Activated CD4-positive, alpha-beta T cell treated with anti-CD3 and anti-CD28 coated beads for 36 hours (primary cell): ENCODE results near the gene SAMM50. TPM values are rescaled to one million over a fixed set of nuclear protein-coding genes. Genes with fewer than 3 reads are reported as not detected.
"Not testable (repeated sequence)": the region's sequence is repeated elsewhere in the genome, so short reads cannot be mapped to it uniquely, and the experiment has no call there.

Source experiments
- ATAC-seq: fragments of 200-7000 bp; cut with Tn5 transposase; one replicate; pipeline ENCODE4 v1.10.0; 2021; ENCODE audit warnings: mild to moderate bottlenecking, moderate library complexity
- CTCF ChIA-PET: fragments of 350-600 bp; sonication (Branson Sonifier 250); formaldehyde crosslinking; loops from one replicate; lab custom pipeline; 2021; ENCODE audit warnings: antibody characterized with exemption; lab: Charles Lee
- POLR2A ChIA-PET: fragments of 350-600 bp; sonication (Branson Sonifier 250); formaldehyde crosslinking; loops from one replicate; lab custom pipeline; 2021; ENCODE audit warnings: antibody characterized with exemption, inconsistent platforms; lab: Charles Lee
- DNase-seq: peaks from one replicate; pipeline ENCODE4 v3.0.0-alpha.2; 2020
- H3K27ac Mint-ChIP-seq: one replicate; pipeline ENCODE4 v1.8.0; 2021; ENCODE audit warnings: mixed read lengths
- H3K27me3 Mint-ChIP-seq: one replicate; pipeline ENCODE4 v1.8.0; 2021; ENCODE audit warnings: mixed read lengths
- H3K36me3 Mint-ChIP-seq: one replicate; pipeline ENCODE4 v1.8.0; 2021; ENCODE audit warnings: low read depth, mixed read lengths
- H3K4me1 Mint-ChIP-seq: one replicate; pipeline ENCODE4 v1.8.0; 2021; ENCODE audit warnings: mixed read lengths
- H3K4me3 Mint-ChIP-seq: one replicate; pipeline ENCODE4 v1.8.0; 2021; ENCODE audit warnings: mild to moderate bottlenecking, moderate library complexity, mixed read lengths
- H3K9me3 Mint-ChIP-seq: one replicate; pipeline ENCODE4 v1.8.0; 2021; ENCODE audit warnings: low read depth, mixed read lengths
- intact Hi-C, 2 experiments: fragments of 100-400 bp; cut with DNase I in 1 of 2; cut with micrococcal nuclease in 1 of 2; formaldehyde crosslinking; loops; one replicate each; pipeline versions ENCODE4 v1.14.2 to v1.15.1; 2022 to 2024; cut with DNase I, micrococcal nuclease
- total RNA-seq, 2 experiments: library from RNA; stranded (reverse); gene quantifications; one replicate each; pipeline ENCODE4 v1.2.3, GENCODE V29; 2021

SAMM50 gene
- total RNA-seq, 2 experiments from 2014 or later = 35.2 to 43.8 TPM

GRCh38 chr22:44003405-44004103 lies 48.3 kb downstream of the SAMM50 start:
- ChIA-PET POLR2A (no interaction called here), CTCF (no interaction called here)
- ATAC-seq = no peak
- DNase-seq = no peak
- no peaks in the 10 kb centered on the region for H3K9me3 Mint-ChIP-seq
- intact Hi-C loops = no loop called here
- no peak overlapping the region for H3K4me3 Mint-ChIP-seq
- no peaks in the 10 kb centered on the region for H3K27me3 Mint-ChIP-seq
- no peak overlapping the region for H3K27ac Mint-ChIP-seq
- peaks cover 12% of the 10 kb centered on the region for H3K36me3 Mint-ChIP-seq
- H3K4me1 Mint-ChIP-seq = no peaks in the 10 kb centered on the region

- ATAC-seq (no peak), DNase-seq (no peak)
- Mint-ChIP-seq H3K4me3 (no peak overlapping the region), H3K4me1 (no peaks in the 10 kb centered on the region), H3K27ac (no peak overlapping the region), H3K27me3 (no peaks in the 10 kb centered on the region), H3K36me3 (peaks cover 9% of the 10 kb centered on the region), H3K9me3 (no peaks in the 10 kb centered on the region)
- intact Hi-C loops = no loop called here
- CTCF ChIA-PET = no interaction called here
- POLR2A ChIA-PET = no interaction called here
Observed at GRCh38 chr22:44004104-44004460, 48.8 kb downstream of the SAMM50 start.

- no peaks in the 10 kb centered on the region for H3K9me3 Mint-ChIP-seq
- no peak for DNase-seq
- H3K27ac Mint-ChIP-seq = no peak overlapping the region
- intact Hi-C loops = no loop called here
- peaks cover 5% of the 10 kb centered on the region for H3K36me3 Mint-ChIP-seq
- no peak for ATAC-seq
- H3K27me3 Mint-ChIP-seq = no peaks in the 10 kb centered on the region
- CTCF ChIA-PET = no interaction called here
- no peak overlapping the region for H3K4me3 Mint-ChIP-seq
- POLR2A ChIA-PET = no interaction called here
- no peaks in the 10 kb centered on the region for H3K4me1 Mint-ChIP-seq
Observed at GRCh38 chr22:44005524-44005923, 50.3 kb downstream of the SAMM50 start.

DNA sequence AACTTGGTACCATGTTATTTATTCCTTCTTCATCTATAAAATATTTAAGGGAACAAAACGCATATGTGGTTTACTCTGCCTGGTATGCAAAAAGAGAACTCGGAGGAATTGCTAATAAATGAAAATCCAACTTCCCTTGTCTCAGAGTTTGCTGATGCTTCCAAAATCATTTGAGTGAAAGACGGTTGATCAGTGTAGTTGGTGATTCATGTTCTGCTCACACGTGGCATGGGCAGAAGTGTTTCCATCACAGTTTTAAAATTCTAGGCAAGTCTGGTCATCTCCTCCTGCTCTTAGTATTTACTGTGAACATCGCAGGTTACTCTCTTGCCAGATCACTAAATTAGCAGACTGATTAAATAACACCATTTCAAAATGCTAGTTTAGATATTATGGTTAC lies 56.9 kb downstream of the SAMM50 start:
- ChIA-PET POLR2A (no interaction called here), CTCF (no interaction called here)
- DNase-seq = no peak
- intact Hi-C loops = no loop called here
- H3K27ac Mint-ChIP-seq = no peak overlapping the region
- H3K4me1 Mint-ChIP-seq = no peaks in the 10 kb centered on the region
- ATAC-seq = no peak
- no peaks in the 10 kb centered on the region for H3K36me3 Mint-ChIP-seq
- no peaks in the 10 kb centered on the region for H3K27me3 Mint-ChIP-seq
- H3K9me3 Mint-ChIP-seq = no peaks in the 10 kb centered on the region
- no peak overlapping the region for H3K4me3 Mint-ChIP-seq

DNA sequence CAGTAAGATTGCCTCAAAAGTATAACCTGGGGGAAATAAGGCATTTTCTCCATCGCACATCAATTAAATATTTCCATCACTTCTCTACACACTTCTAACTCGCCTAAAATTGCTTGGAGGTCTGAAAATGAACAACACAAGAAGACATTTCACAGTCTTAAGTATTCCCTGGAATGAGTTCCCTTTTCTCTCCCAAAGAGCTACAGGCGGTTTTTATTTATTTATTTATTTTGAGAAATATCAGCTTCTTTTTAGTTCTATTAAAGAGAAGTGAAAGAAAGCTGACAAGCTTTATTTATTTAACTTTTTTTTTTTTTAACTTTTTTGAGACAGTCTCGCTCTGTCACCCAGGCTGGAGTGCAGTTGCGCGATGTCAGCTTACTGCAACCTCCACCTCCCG lies 57.3 kb downstream of the SAMM50 start:
- ChIA-PET POLR2A (no interaction called here), CTCF (no interaction called here)
- no peaks in the 10 kb centered on the region for H3K4me1 Mint-ChIP-seq
- intact Hi-C loops = no loop called here
- no peak overlapping the region for H3K27ac Mint-ChIP-seq
- no peaks in the 10 kb centered on the region for H3K36me3 Mint-ChIP-seq
- ATAC-seq (no peak), DNase-seq (no peak)
- no peaks in the 10 kb centered on the region for H3K9me3 Mint-ChIP-seq
- H3K4me3 Mint-ChIP-seq = no peak overlapping the region
- H3K27me3 Mint-ChIP-seq = no peaks in the 10 kb centered on the region

GRCh38 chr22:44014241-44014640 lies 59.0 kb downstream of the SAMM50 start:
- DNase-seq (no peak), ATAC-seq (no peak)
- Mint-ChIP-seq H3K4me1 (no peaks in the 10 kb centered on the region), H3K27ac (no peak overlapping the region), H3K9me3 (no peaks in the 10 kb centered on the region), H3K27me3 (no peaks in the 10 kb centered on the region), H3K36me3 (no peaks in the 10 kb centered on the region), H3K4me3 (no peak overlapping the region)
- intact Hi-C loops = no loop called here
- ChIA-PET POLR2A (no interaction called here), CTCF (no interaction called here)

- CTCF ChIA-PET, POLR2A ChIA-PET, ATAC-seq, DNase-seq, H3K4me3 Mint-ChIP-seq, H3K27me3 Mint-ChIP-seq, H3K27ac Mint-ChIP-seq, H3K4me1 Mint-ChIP-seq, intact Hi-C loops, H3K9me3 Mint-ChIP-seq, H3K36me3 Mint-ChIP-seq: not testable (repeated sequence)
Observed at GRCh38 chr22:44016586-44016985, 61.3 kb downstream of the SAMM50 start.

DNA sequence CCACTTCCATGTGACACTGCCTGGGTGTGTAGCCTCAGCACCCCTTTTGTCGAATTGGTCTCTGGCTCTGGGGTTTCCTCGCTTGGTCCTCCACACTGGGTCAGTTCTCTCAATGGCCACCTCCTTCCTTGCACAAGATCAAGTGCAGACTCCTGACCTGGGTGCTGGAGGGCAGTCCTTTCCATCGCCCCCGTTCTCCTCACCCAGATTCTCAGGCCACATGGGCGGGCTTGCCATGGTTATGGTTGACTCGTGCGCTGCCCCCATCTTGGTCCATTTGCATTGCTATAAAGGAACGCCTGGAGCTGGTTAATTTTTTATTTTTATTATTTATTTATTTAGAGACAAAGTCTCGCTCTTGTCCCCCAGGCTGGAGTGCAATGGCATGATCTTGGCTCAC lies 63.4 kb downstream of the SAMM50 start:
- intact Hi-C loops = no loop called here
- POLR2A ChIA-PET = no interaction called here
- no peak overlapping the region for H3K27ac Mint-ChIP-seq

GRCh38 chr22:44019416-44019815 lies 64.2 kb downstream of the SAMM50 start:
- DNase-seq = no peak
- no peaks in the 10 kb centered on the region for H3K9me3 Mint-ChIP-seq
- peaks cover 2% of the 10 kb centered on the region for H3K36me3 Mint-ChIP-seq
- no peak overlapping the region for H3K4me3 Mint-ChIP-seq
- CTCF ChIA-PET = interaction anchor here (0.7 kb wide), 1 partner anchor 74 kb away, joined by 3 read pairs; no protein-coding TSS in a partner anchor
- H3K27me3 Mint-ChIP-seq = no peaks in the 10 kb centered on the region
- no peak overlapping the region for H3K27ac Mint-ChIP-seq
- intact Hi-C loops = no loop called here
- no peak for ATAC-seq
- H3K4me1 Mint-ChIP-seq = peaks cover 14% of the 10 kb centered on the region
- POLR2A ChIA-PET = no interaction called here

More for the DNA sequence above, 63.4 kb downstream of the SAMM50 start:
- CTCF ChIA-PET = interaction anchor here (0.8 kb wide), 1 partner anchor 586 kb away, joined by 3 read pairs; no protein-coding TSS in a partner anchor
- Mint-ChIP-seq H3K4me1 (peaks cover 12% of the 10 kb centered on the region), H3K36me3 (peaks cover 2% of the 10 kb centered on the region), H3K27me3 (no peaks in the 10 kb centered on the region), H3K4me3 (no peak overlapping the region), H3K9me3 (no peaks in the 10 kb centered on the region)
- DNase-seq (no peak), ATAC-seq (no peak)

DNA sequence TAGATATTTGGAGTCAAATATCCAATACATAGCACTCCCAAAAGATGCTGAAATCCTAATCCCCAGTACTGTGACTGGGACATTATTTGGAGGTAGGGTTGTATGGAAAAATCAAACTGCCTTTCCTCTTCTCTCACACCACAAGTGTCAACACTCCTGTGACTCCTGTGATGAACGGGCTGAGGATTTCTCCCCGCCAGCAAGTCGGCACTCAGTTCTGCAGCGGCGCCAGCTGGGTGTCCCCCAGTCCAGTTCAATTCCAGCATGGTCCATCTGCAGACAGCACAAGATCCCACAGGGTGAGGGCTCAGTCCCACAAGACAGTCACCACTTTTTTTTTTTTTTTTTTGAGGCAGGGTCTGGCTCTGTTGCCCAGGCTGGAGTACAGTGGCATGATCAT lies 64.6 kb downstream of the SAMM50 start:
- no peak for ATAC-seq
- H3K36me3 Mint-ChIP-seq = peaks cover 2% of the 10 kb centered on the region
- intact Hi-C loops = no loop called here
- no peaks in the 10 kb centered on the region for H3K27me3 Mint-ChIP-seq
- DNase-seq = no peak
- H3K9me3 Mint-ChIP-seq = no peaks in the 10 kb centered on the region
- ChIA-PET POLR2A (interaction anchor here (0.7 kb wide), 1 partner anchor 66 kb away, joined by 5 read pairs; no protein-coding TSS in a partner anchor), CTCF (interaction anchor here (0.7 kb wide), 1 partner anchor 74 kb away, joined by 3 read pairs; no protein-coding TSS in a partner anchor)
- H3K27ac Mint-ChIP-seq = no peak overlapping the region
- H3K4me3 Mint-ChIP-seq = no peak overlapping the region
- peaks cover 14% of the 10 kb centered on the region for H3K4me1 Mint-ChIP-seq

GRCh38 chr22:44020981-44021380 lies 65.7 kb downstream of the SAMM50 start:
- ATAC-seq = no peak
- CTCF ChIA-PET = no interaction called here
- Mint-ChIP-seq H3K4me3 (no peak overlapping the region), H3K36me3 (peaks cover 2% of the 10 kb centered on the region), H3K9me3 (no peaks in the 10 kb centered on the region), H3K27ac (no peak overlapping the region), H3K27me3 (peaks cover 8% of the 10 kb centered on the region), H3K4me1 (peaks cover 18% of the 10 kb centered on the region)
- POLR2A ChIA-PET = no interaction called here
- intact Hi-C loops = no loop called here
- no peak for DNase-seq
